Bone marrow (tissue), 2 donors: ENCODE data around the gene CNOT3.
"Not testable (repeated sequence)": the region's sequence is repeated elsewhere in the genome, so short reads cannot be mapped to it uniquely, and the experiment has no call there.

Source experiments
- DNase-seq, 2 donors: peaks; one replicate each; lab custom pipeline; 2025; lab: John Stamatoyannopoulos, UW

CNOT3 gene

GRCh38 chr19:54171736-54172431 lies 34.3 kb downstream of the CNOT3 start:
- not testable (repeated sequence) for DNase-seq

GRCh38 chr19:54172471-54173358 lies 35.2 kb downstream of the CNOT3 start, which contains the start of gene TMC4:
Gene TMC4 (minus strand): TSS chr19:54173160. CDS start chr19:54173117, 43 bp downstream.
- DNase-seq = no peak

- DNase-seq = no peak
Observed at GRCh38 chr19:54173359-54173699, 35.8 kb downstream of the CNOT3 start.

- no peak for DNase-seq
Observed at GRCh38 chr19:54173951-54174834, 36.6 kb downstream of the CNOT3 start.

GRCh38 chr19:54178581-54179261 lies 41.2 kb downstream of the CNOT3 start:
- no peak for DNase-seq

GRCh38 chr19:54179262-54179852 lies 41.8 kb downstream of the CNOT3 start:
- DNase-seq = no peak

GRCh38 chr19:54179921-54180461 lies 42.4 kb downstream of the CNOT3 start:
- DNase-seq = no peak

GRCh38 chr19:54180691-54181091 lies 43.1 kb downstream of the CNOT3 start:
- no peak for DNase-seq

GRCh38 chr19:54181894-54182293 lies 44.3 kb downstream of the CNOT3 start:
- not testable (repeated sequence) for DNase-seq

- DNase-seq = no peak
Observed at GRCh38 chr19:54183431-54183830, 45.9 kb downstream of the CNOT3 start.

GRCh38 chr19:54186351-54186750 lies 48.8 kb downstream of the CNOT3 start:
- DNase-seq = no peak

GRCh38 chr19:54186934-54187381 lies 49.4 kb downstream of the CNOT3 start:
- DNase-seq = no peak

- DNase-seq = peak; percentile 26 to 94
Observed at GRCh38 chr19:54188215-54188871, 50.8 kb downstream of the CNOT3 start.

- peak in 1 of 2 donors; percentile 99 for DNase-seq
Observed at GRCh38 chr19:54189145-54189734, 51.7 kb downstream of the CNOT3 start, which contains the start of gene MBOAT7. Gene MBOAT7 (minus strand): TSS chr19:54189580. CDS start chr19:54188508, 1,072 bp downstream.

- DNase-seq = peak; percentile 100
Observed at GRCh38 chr19:54189735-54190502, 52.4 kb downstream of the CNOT3 start.

GRCh38 chr19:54190503-54191010 lies 53.0 kb downstream of the CNOT3 start:
- peak; percentile 99 to 100 for DNase-seq

- peak in 1 of 2 donors; percentile 89 for DNase-seq
Observed at GRCh38 chr19:54191011-54191810, 53.6 kb downstream of the CNOT3 start, which contains the start of gene TSEN34. Gene TSEN34 (plus strand): TSS chr19:54191308. CDS start chr19:54191365, 57 bp downstream.
